PC-9 (cell line): ENCODE results near the gene LPIN3. TPM values are rescaled to one million over a fixed set of nuclear protein-coding genes. Genes with fewer than 3 reads are reported as not detected.

Source experiments
- BruUV-seq: library from RNA; stranded (reverse); fragments of 400-500 nt; replicated peaks from 2 replicates; lab custom pipeline; 2021; lab: Mats Ljungman, UMichigan
- CTCF ChIA-PET: fragments of 300-600 bp; sonication (Branson Sonifier 250); formaldehyde crosslinking; loops from one replicate; lab custom pipeline; 2022; ENCODE audit warnings: antibody characterized with exemption; lab: Charles Lee
- POLR2A ChIA-PET: fragments of 300-600 bp; sonication (Branson Sonifier 250); formaldehyde crosslinking; loops from one replicate; lab custom pipeline; 2022; ENCODE audit warnings: antibody characterized with exemption; ENCODE audit not compliant: unreplicated experiment; lab: Charles Lee
- DNase-seq, 2 experiments: peaks; one replicate each; pipeline versions ENCODE4 v3.0.0 to v3.0.0-alpha.2; 2015 to 2022; ENCODE audit warnings: mixed read lengths in 1 of 2
- H2AFZ ChIP-seq: fragments of 200-600 bp; sonication (generic); 2 replicates; pipeline ENCODE4 v1.8.1; 2017; ENCODE audit warnings: antibody characterized with exemption
- H3F3A ChIP-seq: fragments of 200-600 bp; sonication (generic); 2 replicates; pipeline ENCODE4 v1.8.1; 2017; ENCODE audit warnings: antibody characterized with exemption, mild to moderate bottlenecking, low read depth; ENCODE audit not compliant: insufficient read depth
- H3K27ac ChIP-seq: fragments of 200-600 bp; sonication (generic); 2 replicates; pipeline ENCODE4 v1.6.1; 2016; ENCODE audit warnings: mixed run types
- H3K27me3 ChIP-seq: fragments of 200-600 bp; sonication (generic); 2 replicates; pipeline ENCODE4 v1.6.1; 2016; ENCODE audit warnings: low read depth, mixed run types; ENCODE audit not compliant: insufficient read depth
- H3K36me3 ChIP-seq: fragments of 200-600 bp; sonication (generic); 2 replicates; pipeline ENCODE4 v1.6.1; 2016; ENCODE audit warnings: low read depth, mixed run types
- H3K4me1 ChIP-seq: fragments of 200-600 bp; sonication (generic); replicated peaks from 2 replicates; pipeline ENCODE4 v1.6.1; 2016; ENCODE audit warnings: mixed run types; ENCODE audit not compliant: insufficient read depth
- H3K4me2 ChIP-seq: fragments of 200-600 bp; sonication (generic); 2 replicates; pipeline ENCODE4 v1.6.1; 2017; ENCODE audit warnings: mixed run types
- H3K4me3 ChIP-seq: fragments of 200-600 bp; sonication (generic); 2 replicates; pipeline ENCODE4 v1.6.1; 2016; ENCODE audit warnings: mixed run types
- H3K79me2 ChIP-seq: fragments of 200-600 bp; sonication (generic); 2 replicates; pipeline ENCODE4 v1.6.1; 2017; ENCODE audit warnings: low read depth, mixed run types
- H3K9me2 ChIP-seq: fragments of 200-600 bp; sonication (generic); 2 replicates; pipeline ENCODE4 v1.8.1; 2017; ENCODE audit warnings: mild to moderate bottlenecking; ENCODE audit not compliant: insufficient read depth
- H3K9me3 ChIP-seq: fragments of 200-600 bp; sonication (generic); 2 replicates; pipeline ENCODE4 v1.8.1; 2016; ENCODE audit warnings: low read depth; ENCODE audit not compliant: insufficient read depth
- H4K20me1 ChIP-seq: fragments of 200-600 bp; sonication (generic); 2 replicates; pipeline ENCODE4 v1.8.1; 2017; ENCODE audit not compliant: insufficient read depth
- CTCF ChIP-seq: fragments of 200-600 bp; sonication (generic); conservative IDR thresholded peaks from 2 replicates; pipeline ENCODE4 v1.6.1; 2017; ENCODE audit warnings: mixed run types, antibody characterized with exemption, mild to moderate bottlenecking, moderate library complexity
- EZH2 ChIP-seq: fragments of 200-600 bp; sonication (generic); IDR thresholded peaks from 2 replicates; pipeline ENCODE4 v1.8.0; 2017; ENCODE audit warnings: antibody characterized with exemption, low read depth
- intact Hi-C: fragments of 100-400 bp; cut with micrococcal nuclease; formaldehyde crosslinking; loops from one replicate; pipeline ENCODE4 v1.10.0; 2022; ENCODE audit not compliant: unreplicated experiment
- total RNA-seq: library from RNA; stranded (reverse); gene quantifications from 2 replicates; pipeline ENCODE4 v1.2.3, GENCODE V29; 2021

LPIN3 gene
- total RNA-seq, 1 experiment from 2014 or later: 12.1 TPM

GRCh38 chr20:41336711-41337492 lies 3.7 kb upstream of the LPIN3 start:
- Histone ChIP-seq H3K4me1 (peaks cover 15% of the 10 kb centered on the region), H3K79me2 (peaks cover 5% of the 10 kb centered on the region; the same call in 1 of the 2 replicates), H2AFZ (no peak overlapping the region), H3K4me3 (no peak overlapping the region), H3K9me3 (no peaks in the 10 kb centered on the region), H3F3A (peaks cover 3% of the 10 kb centered on the region; the same call in 1 of the 2 replicates), H3K9me2 (no peaks in the 10 kb centered on the region), H4K20me1 (no peaks in the 10 kb centered on the region), H3K4me2 (no peak overlapping the region), H3K27ac (no peak overlapping the region), H3K36me3 (no peaks in the 10 kb centered on the region), H3K27me3 (no peaks in the 10 kb centered on the region)
- no peak for DNase-seq
- ChIA-PET POLR2A (no interaction called here), CTCF (interaction anchor here (0.7 to 1.1 kb wide), 2 partner anchors 35 to 164 kb away, joined by 4 to 6 read pairs; no protein-coding TSS in a partner anchor)
- TF ChIP-seq EZH2: no peak
- BruUV-seq: no TSS peak
- intact Hi-C loops: no loop called here

GRCh38 chr20:41339957-41340326 lies 679 bp upstream of the LPIN3 start:
- peak overlapping the region; percentile 76 for H2AFZ ChIP-seq

GRCh38 chr20:41342474-41343464 lies 2.1 kb downstream of the LPIN3 start:
- Histone ChIP-seq H3K4me3 (no peak overlapping the region), H3K27me3 (no peaks in the 10 kb centered on the region), H3K36me3 (no peaks in the 10 kb centered on the region), H3K27ac (no peak overlapping the region), H3K4me2 (no peak overlapping the region), H2AFZ (no peak overlapping the region), H3K9me2 (no peaks in the 10 kb centered on the region), H3F3A (peaks cover 3% of the 10 kb centered on the region; the same call in 1 of the 2 replicates), H4K20me1 (no peaks in the 10 kb centered on the region), H3K4me1 (peaks cover 15% of the 10 kb centered on the region), H3K79me2 (peaks cover 5% of the 10 kb centered on the region; the same call in 1 of the 2 replicates), H3K9me3 (no peaks in the 10 kb centered on the region)
- POLR2A ChIA-PET: no interaction called here
- DNase-seq: no peak
- BruUV-seq: no TSS peak
- TF ChIP-seq EZH2: no peak
- no peak for TF ChIP-seq CTCF
- intact Hi-C loops: loop anchor here (5.0 kb wide), 1 partner anchor 1845 kb away; the partner anchor contains the start of gene PTPRT
- CTCF ChIA-PET: no interaction called here

More at GRCh38 chr20:41339957-41340326, 679 bp upstream of the LPIN3 start:
- intact Hi-C loops: loop anchor here (1.0 to 5.0 kb wide), 10 partner anchors 23 to 1847 kb away; partner anchors contain the start of genes PLCG1, PTPRT and ZHX3
- no peaks in the 10 kb centered on the region for H4K20me1 ChIP-seq
- BruUV-seq: no TSS peak
- TF ChIP-seq EZH2: no peak
- peak; percentile 100 for TF ChIP-seq CTCF
- DNase-seq: peak; percentile 80 to 97
- H3F3A ChIP-seq: peaks cover 3% of the 10 kb centered on the region; the same call in 1 of the 2 replicates
- no peaks in the 10 kb centered on the region for H3K36me3 ChIP-seq
- H3K4me2 ChIP-seq: peak overlapping the region; percentile 74
- H3K9me3 ChIP-seq: no peaks in the 10 kb centered on the region
- no peaks in the 10 kb centered on the region for H3K9me2 ChIP-seq
- no peak overlapping the region for H3K27ac ChIP-seq
- peak overlapping the region; percentile 54 for H3K4me3 ChIP-seq
- ChIA-PET CTCF (interaction anchor here (0.5 to 2.3 kb wide), 20 partner anchors 10 to 1659 kb away, joined by 3 to 57 read pairs (median 6); partner anchors contain the start of gene CHD6), POLR2A (interaction anchor here (0.6 to 0.7 kb wide), 8 partner anchors 11 to 613 kb away, joined by 3 to 22 read pairs (median 6); no protein-coding TSS in a partner anchor)
- H3K27me3 ChIP-seq: no peaks in the 10 kb centered on the region
- peaks cover 5% of the 10 kb centered on the region; the same call in 1 of the 2 replicates for H3K79me2 ChIP-seq
- peaks cover 15% of the 10 kb centered on the region for H3K4me1 ChIP-seq
